Erythroblast (primary cell): ENCODE measurements around the gene TRIM29.

Experiments used
- GATA1 ChIP-seq: IDR thresholded peaks from 2 replicates; pipeline ENCODE4 v1.6.1; 2011; ENCODE audit warnings: low read depth, mild to moderate bottlenecking, control low read depth, low read length, moderate library complexity
- POLR2A ChIP-seq: IDR thresholded peaks from 2 replicates; pipeline ENCODE4 v1.6.1; 2011; ENCODE audit warnings: mild to moderate bottlenecking, low read length

GRCh38 chr11:120079750-120080610 lies 57.9 kb downstream of the TRIM29 start:
- no peak for TF ChIP-seq POLR2A
- no peak for TF ChIP-seq GATA1
